ENCODE measurements around the gene ETFA.
"Not testable (repeated sequence)": the region's sequence is repeated elsewhere in the genome, so short reads cannot be mapped to it uniquely, and the experiment has no call there.

Gene ETFA

GRCh38 chr15:76324066-76324465, 12.8 kb upstream of the ETFA start:
- DNase-seq: no peak

- no peak for DNase-seq
Measured at GRCh38 chr15:76321602-76322001, 10.3 kb upstream of the ETFA start.

GRCh38 chr15:76321171-76321570, 9.9 kb upstream of the ETFA start:
- DNase-seq: no peak

- no peak for DNase-seq
Measured at GRCh38 chr15:76320012-76320411, 8.7 kb upstream of the ETFA start.

- no peak for DNase-seq
Measured at GRCh38 chr15:76313731-76314130, 2.5 kb upstream of the ETFA start.

GRCh38 chr15:76313175-76313567, 1.9 kb upstream of the ETFA start:
- not testable (repeated sequence) for DNase-seq

GRCh38 chr15:76312540-76313174, 1.4 kb upstream of the ETFA start:
- DNase-seq: no peak

GRCh38 chr15:76310475-76311099, 682 bp downstream of the ETFA start:
- no peak for DNase-seq

- no peak for DNase-seq
Measured at GRCh38 chr15:76309601-76310330, 1.5 kb downstream of the ETFA start.

- no peak for DNase-seq
Measured at GRCh38 chr15:76303909-76304308, 7.4 kb downstream of the ETFA start.

GRCh38 chr15:76299786-76300185, 11.5 kb downstream of the ETFA start:
- DNase-seq: no peak

- no peak for DNase-seq
Measured at GRCh38 chr15:76298986-76299385, 12.3 kb downstream of the ETFA start.

- DNase-seq: not testable (repeated sequence)
Measured at GRCh38 chr15:76297951-76298350, 13.3 kb downstream of the ETFA start.

- no peak for DNase-seq
Measured at GRCh38 chr15:76296849-76297248, 14.4 kb downstream of the ETFA start.

GRCh38 chr15:76294463-76294862, 16.8 kb downstream of the ETFA start:
- not testable (repeated sequence) for DNase-seq

GRCh38 chr15:76293361-76293760, 17.9 kb downstream of the ETFA start:
- no peak for DNase-seq

- no peak for DNase-seq
Measured at GRCh38 chr15:76289582-76289981, 21.7 kb downstream of the ETFA start.

- no peak for DNase-seq
Measured at GRCh38 chr15:76286271-76286879, 24.9 kb downstream of the ETFA start.

- DNase-seq: no peak
Measured at GRCh38 chr15:76285241-76285825, 25.9 kb downstream of the ETFA start.

GRCh38 chr15:76282465-76282864, 28.8 kb downstream of the ETFA start:
- DNase-seq: no peak

GRCh38 chr15:76278651-76279050, 32.6 kb downstream of the ETFA start:
- no peak for DNase-seq

- DNase-seq: no peak
Measured at GRCh38 chr15:76274821-76275220, 36.4 kb downstream of the ETFA start.

- DNase-seq: no peak
Measured at GRCh38 chr15:76274226-76274625, 37.0 kb downstream of the ETFA start.
